ENCODE measurements around the gene SQOR.

The SQOR gene

GRCh38 chr15:45664451-45664850 is 29.6 kb downstream of the SQOR start:
- no peak for DNase-seq

- no peak for DNase-seq
Observed at GRCh38 chr15:45665261-45665660, 30.4 kb downstream of the SQOR start.

DNA sequence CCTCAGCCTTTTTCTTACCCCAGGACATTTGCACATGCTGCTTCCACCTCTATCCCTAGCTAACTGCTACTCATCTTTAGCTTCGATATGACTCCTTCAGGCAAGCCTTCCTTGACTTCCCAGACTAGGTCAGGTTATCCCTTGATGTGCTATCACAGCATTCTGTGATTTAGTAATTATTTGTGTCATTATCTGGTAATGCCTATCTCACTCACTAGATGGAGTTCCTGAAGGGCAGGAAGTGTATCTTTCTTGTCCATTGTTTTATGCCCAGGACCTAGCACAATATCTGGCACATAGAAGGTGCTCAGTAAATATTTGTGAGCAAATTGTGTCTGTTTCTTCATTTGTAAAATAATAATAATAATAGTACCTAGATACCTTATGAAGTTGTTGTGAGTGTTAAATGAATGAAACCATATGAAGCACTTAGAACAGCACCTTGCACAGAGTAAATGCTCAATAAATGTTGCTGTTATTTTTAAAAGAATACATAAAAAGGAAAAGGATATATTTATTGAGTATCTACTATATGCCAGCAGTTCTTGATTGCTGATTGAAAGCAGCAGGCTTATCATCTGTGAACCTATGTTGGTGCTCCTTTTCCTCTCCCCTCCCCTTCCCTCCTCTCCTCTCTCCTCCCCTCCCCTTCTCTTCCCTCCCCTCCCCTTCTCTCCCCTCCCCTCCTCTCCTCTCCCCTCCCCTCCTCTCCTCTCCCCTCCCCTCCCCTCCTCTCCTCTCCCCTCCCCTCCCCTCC is 31.5 kb downstream of the SQOR start:
- DNase-seq, result no peak

DNA sequence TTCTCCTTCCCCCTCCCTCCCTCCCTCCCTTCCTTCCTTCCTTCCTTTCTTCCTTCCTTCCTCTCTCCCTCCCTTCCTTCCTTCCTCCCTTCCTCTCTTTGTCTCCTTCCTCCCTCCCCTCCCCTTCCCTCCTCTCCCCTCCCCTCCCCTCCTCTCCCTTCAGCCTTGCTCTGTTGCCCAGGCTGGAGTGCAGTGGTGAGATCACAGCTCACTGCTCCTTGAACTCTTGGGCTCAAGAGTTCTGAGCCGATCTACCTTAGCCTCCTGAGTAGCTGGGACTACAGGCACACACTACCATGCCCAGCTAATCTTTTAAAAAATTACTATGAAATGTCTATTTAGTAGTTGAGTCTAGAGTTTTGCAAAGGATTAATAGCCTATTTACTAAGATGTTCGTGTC is 32.2 kb downstream of the SQOR start:
- DNase-seq, result no peak

- no peak for DNase-seq
Observed at GRCh38 chr15:45668386-45668785, 33.6 kb downstream of the SQOR start.

GRCh38 chr15:45669422-45669821 is 34.6 kb downstream of the SQOR start:
- no peak for DNase-seq

DNA sequence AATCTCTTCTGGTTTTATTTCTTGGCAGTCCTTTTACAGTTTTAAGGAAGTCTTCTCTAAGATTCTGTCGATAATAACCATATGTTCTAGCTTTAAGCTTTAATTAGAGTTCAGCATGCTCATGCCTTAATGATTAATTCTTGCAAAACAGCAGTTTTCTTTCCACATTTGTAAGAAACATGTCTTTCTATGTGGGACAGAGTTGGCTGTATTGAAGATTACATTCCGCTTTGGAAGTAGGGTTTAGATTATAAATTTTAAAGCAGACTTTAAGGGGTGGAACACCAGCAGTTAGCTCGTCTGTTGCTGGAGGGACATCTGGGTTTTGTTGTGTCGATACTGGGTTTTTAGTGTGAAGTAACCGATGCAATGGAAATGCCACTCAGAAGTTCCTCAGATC is 35.3 kb downstream of the SQOR start:
- no peak for DNase-seq

GRCh38 chr15:45670511-45670910 is 35.7 kb downstream of the SQOR start:
- no peak for DNase-seq

- DNase-seq, result no peak
Observed at GRCh38 chr15:45674677-45675076, 39.8 kb downstream of the SQOR start.

DNA sequence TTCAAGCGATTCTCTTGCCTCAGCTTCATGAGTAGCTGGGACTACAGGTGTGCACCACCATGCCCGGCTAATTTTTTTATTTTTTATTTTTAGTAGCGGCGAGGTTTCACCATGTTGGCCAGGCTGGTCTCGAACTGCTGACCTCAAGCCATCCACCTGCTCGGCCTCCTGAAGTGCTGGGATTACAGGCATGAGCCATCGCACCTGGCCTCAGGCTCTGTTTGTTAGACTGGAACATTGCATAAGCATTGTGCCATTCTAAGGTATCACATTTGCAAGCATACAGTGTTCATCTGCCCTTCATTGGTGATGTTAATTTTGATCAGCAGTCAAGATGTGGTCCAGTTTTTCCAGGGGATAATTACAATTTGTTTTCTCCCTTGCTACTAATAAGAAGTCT is 43.0 kb downstream of the SQOR start:
- no peak for DNase-seq

- DNase-seq, result no peak
Observed at GRCh38 chr15:45678459-45679178, 43.8 kb downstream of the SQOR start.

DNA sequence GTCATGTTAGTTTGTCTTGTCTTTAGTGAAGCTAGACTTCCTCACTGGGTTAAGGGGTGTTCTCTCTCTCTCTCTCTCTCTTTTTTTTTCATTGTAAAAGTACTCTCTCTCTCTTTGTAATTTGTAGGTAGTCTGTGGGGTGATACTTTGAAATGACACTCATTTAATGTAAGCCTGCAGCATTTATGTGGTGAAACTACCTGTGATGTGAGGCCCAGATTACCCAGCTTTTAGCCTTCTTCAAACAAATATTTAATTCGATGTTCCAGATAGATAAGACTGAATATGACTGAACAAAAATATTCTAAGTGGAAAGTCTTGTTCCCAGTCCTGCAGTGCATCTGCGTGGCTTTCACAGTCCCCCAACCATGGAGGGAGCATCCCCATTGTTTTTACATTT is 49.7 kb downstream of the SQOR start:
- DNase-seq, result no peak

DNA sequence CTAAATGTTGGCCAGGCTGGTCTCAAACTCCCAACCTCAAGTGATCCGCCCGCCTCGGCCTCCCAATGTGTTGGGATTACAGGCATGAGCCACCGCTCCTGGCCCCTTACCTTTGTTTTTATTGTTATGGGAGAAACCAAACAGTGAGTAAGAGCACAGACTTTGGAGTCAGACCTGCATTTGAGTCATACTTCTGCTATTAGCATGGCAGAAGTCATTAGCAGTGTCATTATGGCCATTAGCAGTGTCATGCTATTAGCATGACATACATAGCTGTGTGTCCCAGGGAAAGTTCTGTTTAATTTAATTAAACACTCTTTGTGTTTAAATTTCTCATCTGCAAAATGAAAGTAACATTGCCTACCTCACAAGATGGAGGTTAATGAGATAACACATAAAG is 54.8 kb downstream of the SQOR start:
- DNase-seq, result no peak

DNA sequence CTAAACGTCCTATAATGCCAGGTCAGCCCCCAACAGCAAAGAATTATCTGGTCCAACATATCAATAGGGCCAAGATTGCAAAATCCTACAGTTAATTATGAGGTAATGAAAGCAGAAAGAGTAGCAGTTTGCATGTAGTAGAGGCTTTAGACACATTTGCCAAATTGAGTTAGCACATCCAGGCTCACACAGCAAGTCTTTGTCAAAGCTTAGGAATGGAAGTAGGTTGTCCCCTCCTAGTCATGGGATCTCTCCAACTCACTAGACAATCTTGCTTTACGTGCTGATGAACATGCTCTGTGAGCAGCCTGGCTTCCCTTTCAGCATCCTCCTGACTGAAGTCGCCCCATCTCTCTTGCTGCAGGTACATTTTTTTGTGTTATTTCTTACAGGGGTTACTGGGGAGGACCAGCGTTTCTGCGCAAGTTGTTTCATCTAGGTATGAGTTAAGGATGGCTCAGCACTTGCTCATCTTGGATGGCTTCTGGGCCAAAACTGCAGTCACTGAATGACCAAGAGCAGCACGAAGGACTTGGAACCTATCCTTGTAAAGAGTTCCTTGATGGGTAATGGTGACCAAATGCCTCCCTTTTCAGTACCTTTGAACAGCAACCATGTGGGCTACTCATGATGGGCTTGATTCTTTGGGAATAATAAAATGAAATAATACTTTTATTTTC is 55.9 kb downstream of the SQOR start:
- no peak for DNase-seq

DNA sequence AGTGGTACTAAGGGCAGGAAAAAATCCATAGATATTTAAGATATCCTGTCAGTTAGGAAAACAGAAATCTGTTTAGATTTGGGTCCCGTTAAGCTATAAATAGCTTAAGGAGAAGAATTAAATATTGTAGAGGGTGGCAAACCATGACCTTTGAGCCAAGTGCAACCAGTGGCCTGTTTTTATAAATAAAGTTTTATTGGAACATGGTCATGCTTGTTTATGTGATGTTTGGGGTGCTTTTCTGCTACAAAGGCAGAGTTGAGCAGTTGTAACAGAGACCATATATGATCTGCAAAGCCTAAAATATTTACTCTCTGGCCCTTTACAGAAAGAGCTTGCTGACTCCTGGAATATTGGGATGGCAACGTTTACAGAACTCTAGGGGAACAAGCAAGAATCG is 66.3 kb downstream of the SQOR start:
- DNase-seq, result no peak

DNA sequence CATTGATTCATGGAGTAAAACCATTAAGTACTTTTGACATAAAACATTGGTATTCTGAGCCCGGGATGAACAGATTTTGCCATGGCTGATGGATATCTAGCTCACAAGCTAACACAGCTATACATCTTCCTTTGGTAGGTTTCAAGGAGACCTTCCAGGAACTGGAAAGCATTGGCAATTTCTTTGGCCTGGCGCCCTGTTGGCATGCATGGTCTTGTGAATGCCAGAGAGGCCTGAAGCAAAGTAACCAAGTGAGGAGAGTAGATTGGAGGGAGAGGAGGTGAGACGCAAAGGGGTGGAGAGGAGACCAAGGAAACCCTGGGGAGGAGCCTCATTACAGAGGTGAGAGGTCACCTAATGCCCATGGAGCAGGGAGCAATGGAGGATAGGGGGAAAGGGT is 67.2 kb downstream of the SQOR start:
- no peak for DNase-seq

DNA sequence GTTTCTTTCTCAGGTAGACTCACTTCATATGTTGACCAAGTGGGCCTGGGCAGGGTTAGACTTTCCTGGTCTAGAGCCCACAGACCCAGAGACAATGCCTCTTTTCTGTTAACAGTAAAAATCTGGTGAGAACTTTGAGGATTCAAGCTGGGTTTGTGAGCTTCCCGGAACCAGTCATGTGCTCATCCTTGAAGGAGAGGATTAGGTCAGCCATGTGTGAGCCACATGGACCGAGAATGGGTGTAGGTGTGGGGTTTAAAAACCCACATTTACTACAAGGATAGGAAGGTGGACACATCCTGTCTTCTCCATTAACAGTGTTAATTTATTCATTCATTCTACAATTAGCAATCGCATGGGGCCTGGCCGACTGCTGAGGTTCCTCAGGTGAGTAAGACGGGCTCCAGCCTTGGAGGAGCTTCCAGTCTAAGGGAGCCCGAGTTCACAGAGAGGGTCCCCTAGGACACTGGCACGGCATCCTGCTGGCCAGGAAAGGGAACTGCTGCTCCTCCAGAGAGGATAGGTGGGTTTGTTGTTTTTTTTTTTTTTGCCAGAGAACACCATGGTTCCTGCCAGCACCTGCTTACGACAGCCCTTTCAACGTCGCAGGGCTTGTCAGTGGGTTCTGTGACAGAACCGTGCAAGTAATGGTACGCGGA is 69.0 kb downstream of the SQOR start:
- DNase-seq, result no peak

- no peak for DNase-seq
Observed at GRCh38 chr15:45704329-45705249, 69.8 kb downstream of the SQOR start.

- DNase-seq, result peak; percentile 84
Observed at GRCh38 chr15:45705510-45706473, 71.0 kb downstream of the SQOR start.

GRCh38 chr15:45710657-45711056 is 75.8 kb downstream of the SQOR start:
- no peak for DNase-seq
